Measurements from ENCODE around the gene AFF3. TPM values are rescaled to one million over a fixed set of nuclear protein-coding genes. Genes with fewer than 3 reads are reported as not detected.

Gene AFF3
- total and polyA plus RNA-seq, 7 donors, result 0.46 to 25.0 (median 18.6) TPM

DNA sequence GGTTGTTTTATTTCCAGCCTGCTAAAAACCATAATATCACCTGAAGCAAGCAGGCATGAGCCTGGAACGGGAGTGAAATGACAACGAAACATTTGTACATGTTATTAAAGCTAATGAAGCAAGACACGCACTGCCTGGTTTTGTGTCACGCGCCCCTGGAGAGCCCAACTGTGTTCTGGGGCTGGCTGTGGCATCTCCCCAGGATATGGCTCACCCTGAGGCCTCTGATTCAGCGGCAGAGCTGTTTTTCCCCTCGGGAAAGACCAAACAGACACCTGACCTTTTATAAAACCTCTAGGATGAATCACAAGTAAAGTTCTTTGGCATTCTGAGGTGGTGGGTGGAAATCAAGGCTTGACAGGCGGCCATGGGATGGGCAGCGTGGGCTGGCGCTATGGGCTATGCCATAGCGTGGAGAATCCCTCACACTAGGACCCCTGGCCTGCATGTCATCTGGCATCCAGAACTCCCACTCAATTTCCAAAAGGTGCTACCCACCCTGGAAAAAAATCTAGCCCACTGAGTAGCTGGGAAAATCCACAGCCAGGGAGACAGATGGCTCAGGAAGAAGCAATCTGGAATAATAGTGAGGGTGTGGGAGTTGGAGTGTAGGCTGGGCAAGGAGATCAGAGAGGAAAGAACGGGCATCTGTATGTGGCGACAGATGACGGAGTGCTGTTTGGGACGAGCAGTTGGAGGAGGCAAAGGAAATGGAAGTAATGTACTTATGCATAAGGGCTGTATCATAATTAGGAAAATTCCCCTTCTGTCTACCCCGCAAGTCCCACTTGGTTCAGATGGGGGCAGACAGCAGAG lies 262.0 kb downstream of the AFF3 start:
- TF ChIP-seq POLR2AphosphoS5 (IDR thresholded peaks at IDR 0.05) (no peak), EP300 (IDR thresholded peaks at IDR 0.05) (no peak), POLR2A (IDR thresholded peaks at IDR 0.05) (no peak)
- TF ChIP-seq, protein P1, sequence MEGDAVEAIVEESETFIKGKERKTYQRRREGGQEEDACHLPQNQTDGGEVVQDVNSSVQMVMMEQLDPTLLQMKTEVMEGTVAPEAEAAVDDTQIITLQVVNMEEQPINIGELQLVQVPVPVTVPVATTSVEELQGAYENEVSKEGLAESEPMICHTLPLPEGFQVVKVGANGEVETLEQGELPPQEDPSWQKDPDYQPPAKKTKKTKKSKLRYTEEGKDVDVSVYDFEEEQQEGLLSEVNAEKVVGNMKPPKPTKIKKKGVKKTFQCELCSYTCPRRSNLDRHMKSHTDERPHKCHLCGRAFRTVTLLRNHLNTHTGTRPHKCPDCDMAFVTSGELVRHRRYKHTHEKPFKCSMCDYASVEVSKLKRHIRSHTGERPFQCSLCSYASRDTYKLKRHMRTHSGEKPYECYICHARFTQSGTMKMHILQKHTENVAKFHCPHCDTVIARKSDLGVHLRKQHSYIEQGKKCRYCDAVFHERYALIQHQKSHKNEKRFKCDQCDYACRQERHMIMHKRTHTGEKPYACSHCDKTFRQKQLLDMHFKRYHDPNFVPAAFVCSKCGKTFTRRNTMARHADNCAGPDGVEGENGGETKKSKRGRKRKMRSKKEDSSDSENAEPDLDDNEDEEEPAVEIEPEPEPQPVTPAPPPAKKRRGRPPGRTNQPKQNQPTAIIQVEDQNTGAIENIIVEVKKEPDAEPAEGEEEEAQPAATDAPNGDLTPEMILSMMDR (IDR thresholded peaks at IDR 0.05), result no peak
- Histone ChIP-seq H3K4me3 (no peak overlapping the region), H3K4me1 (peaks cover 0 to 50% (median 37%) of the 10 kb centered on the region in 4 donors), H3K27me3 (no peaks in the 10 kb centered on the region), H3K9me3 (no peaks in the 10 kb centered on the region), H3K27ac (no peak overlapping the region), H3K36me3 (no peaks in the 10 kb centered on the region)
- DNase-seq, result no peak
- intact Hi-C loops (cut with DNase I), result no loop called here
- 87 to 89% methylated on average over 16 of the region's 16 CpGs for WGBS, 2 donors

DNA sequence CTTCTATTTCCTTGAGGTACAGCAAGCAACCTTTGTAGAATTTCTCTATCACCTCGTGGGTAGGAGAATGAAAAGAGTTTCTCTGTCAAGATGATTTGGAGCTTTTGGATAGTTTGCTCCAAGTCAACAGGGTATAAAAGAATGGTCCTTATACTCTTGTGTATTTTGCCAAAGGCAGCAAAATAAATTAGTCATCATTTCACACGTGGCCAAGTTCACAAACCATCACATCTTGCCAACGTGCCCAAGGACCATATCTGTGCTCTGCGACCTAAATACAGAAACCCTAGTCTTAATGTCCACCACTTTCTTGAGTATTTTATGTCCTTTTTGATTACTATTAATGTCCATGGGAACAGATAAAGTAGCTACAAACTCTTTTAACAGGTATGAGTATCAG lies 262.9 kb downstream of the AFF3 start:
- H3K9me3 ChIP-seq, result no peaks in the 10 kb centered on the region
- TF ChIP-seq POLR2A (IDR thresholded peaks at IDR 0.05) (no peak), EP300 (IDR thresholded peaks at IDR 0.05) (no peak), POLR2AphosphoS5 (IDR thresholded peaks at IDR 0.05) (no peak)
- TF ChIP-seq, protein P1 (IDR thresholded peaks at IDR 0.05), result no peak
- no peak for DNase-seq
- H3K4me3 ChIP-seq, result no peak overlapping the region
- no peak overlapping the region for H3K27ac ChIP-seq
- intact Hi-C loops (cut with DNase I), result no loop called here
- WGBS, 2 donors, result 53 to 67% methylated on average over 4 of the region's 4 CpGs
- H3K27me3 ChIP-seq, result no peaks in the 10 kb centered on the region
- H3K36me3 ChIP-seq, result no peaks in the 10 kb centered on the region
- H3K4me1 ChIP-seq, result peaks cover 0 to 50% (median 37%) of the 10 kb centered on the region in 4 donors

DNA sequence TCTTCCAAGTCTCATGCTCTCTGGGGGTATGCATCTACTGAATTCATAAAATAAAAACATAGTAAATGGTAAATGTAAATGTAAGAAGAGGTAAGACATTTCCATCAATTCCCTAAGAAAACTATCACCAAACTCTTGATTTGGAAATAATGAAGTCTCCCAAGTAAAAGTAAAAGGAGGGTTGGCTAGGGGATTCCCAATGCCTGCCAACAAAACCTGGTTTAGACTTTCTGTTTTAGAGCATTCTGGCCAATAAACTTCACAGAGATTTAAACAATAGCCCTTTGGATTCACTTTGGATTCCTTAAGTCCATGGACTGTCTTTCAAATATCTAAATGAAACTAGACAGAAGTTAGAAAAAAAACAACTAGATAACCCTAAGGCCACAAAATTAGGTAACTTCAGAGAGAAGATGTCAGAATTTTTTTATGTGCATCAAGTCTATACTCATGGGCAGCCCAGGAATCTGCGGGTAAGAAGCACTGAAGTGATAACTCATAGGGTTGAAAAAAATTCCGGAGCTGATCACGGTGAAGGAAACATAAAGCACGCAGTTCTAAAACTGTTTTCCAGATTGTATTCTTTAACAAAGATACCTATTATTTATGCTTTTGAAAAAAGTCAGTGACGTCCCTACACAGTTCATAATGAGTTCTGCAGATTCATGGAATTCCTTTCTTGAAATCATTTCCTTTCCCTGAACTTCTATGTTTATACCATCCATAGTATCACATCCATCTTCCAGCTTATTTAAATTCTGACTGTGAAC lies 263.6 kb downstream of the AFF3 start:
- no peaks in the 10 kb centered on the region for H3K9me3 ChIP-seq
- H3K36me3 ChIP-seq, result no peaks in the 10 kb centered on the region
- no peaks in the 10 kb centered on the region for H3K27me3 ChIP-seq
- peaks cover 0 to 50% (median 37%) of the 10 kb centered on the region in 4 donors for H3K4me1 ChIP-seq
- TF ChIP-seq, protein P1 (IDR thresholded peaks at IDR 0.05), result no peak
- TF ChIP-seq POLR2A (IDR thresholded peaks at IDR 0.05) (no peak), EP300 (IDR thresholded peaks at IDR 0.05) (no peak), POLR2AphosphoS5 (IDR thresholded peaks at IDR 0.05) (no peak)
- 78 to 82% methylated on average over 5 of the region's 5 CpGs for WGBS, 2 donors
- no peak for DNase-seq
- no peak overlapping the region for H3K27ac ChIP-seq
- intact Hi-C loops (cut with DNase I), result no loop called here
- no peak overlapping the region for H3K4me3 ChIP-seq

DNA sequence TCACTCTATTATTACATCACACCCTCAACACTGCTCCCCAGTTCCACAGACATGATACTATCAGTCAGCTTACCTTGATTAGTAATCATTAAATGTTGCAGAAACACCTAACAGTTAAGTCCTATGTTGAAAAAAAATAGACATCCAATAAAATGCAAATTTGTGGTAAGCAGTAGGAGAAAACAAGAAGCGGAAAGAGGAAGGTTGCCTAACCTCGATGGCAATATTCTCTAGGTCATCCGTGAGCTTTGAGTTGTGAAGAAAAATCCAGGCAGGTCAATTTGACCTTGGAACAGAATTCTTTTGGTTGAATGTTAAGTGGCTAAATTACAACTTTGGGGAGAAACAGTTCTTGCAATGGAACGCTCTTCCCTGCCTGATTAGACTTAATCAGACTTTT lies 264.4 kb downstream of the AFF3 start:
- intact Hi-C loops (cut with DNase I), result no loop called here

DNA sequence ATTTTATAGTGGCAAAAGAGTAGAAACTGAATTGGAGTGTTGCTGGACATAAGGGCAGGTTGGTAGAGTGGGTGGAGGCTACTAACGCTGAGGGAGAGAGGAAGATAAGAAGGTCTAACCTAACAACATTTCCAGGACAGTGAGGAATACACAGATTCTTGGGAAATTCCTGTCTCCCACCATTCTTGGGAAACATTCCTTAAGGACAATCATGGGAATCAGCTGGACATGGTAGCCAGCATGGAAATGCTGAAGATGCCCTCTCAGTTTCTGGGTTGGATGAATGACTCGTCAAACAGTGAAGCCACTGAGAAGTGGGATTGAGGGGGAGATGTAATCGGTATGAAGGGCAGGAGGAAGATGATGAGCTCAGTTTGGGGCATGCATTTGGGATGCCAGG lies 265.4 kb downstream of the AFF3 start:
- Histone ChIP-seq H3K27ac (no peak overlapping the region), H3K36me3 (no peaks in the 10 kb centered on the region), H3K27me3 (no peaks in the 10 kb centered on the region), H3K4me3 (no peak overlapping the region), H3K4me1 (peaks cover 0 to 39% (median 29%) of the 10 kb centered on the region in 4 donors), H3K9me3 (no peaks in the 10 kb centered on the region)
- no peak for DNase-seq
- intact Hi-C loops (cut with DNase I), result no loop called here
- 89 to 94% methylated on average over 3 of the region's 3 CpGs for WGBS, 2 donors
- TF ChIP-seq, protein P1 (IDR thresholded peaks at IDR 0.05), result no peak
- TF ChIP-seq POLR2A (IDR thresholded peaks at IDR 0.05), result no peak
- TF ChIP-seq POLR2AphosphoS5 (IDR thresholded peaks at IDR 0.05), result no peak
- no peak for TF ChIP-seq EP300 (IDR thresholded peaks at IDR 0.05)

More for the DNA sequence above, 264.4 kb downstream of the AFF3 start:
- WGBS, 2 donors, result 70 to 83% methylated on average over 4 of the region's 4 CpGs
- H3K9me3 ChIP-seq, result no peaks in the 10 kb centered on the region
- H3K4me1 ChIP-seq, result peaks cover 0 to 47% (median 37%) of the 10 kb centered on the region in 4 donors
- H3K4me3 ChIP-seq, result no peak overlapping the region
- no peak overlapping the region for H3K27ac ChIP-seq
- TF ChIP-seq POLR2A (IDR thresholded peaks at IDR 0.05) (no peak), POLR2AphosphoS5 (IDR thresholded peaks at IDR 0.05) (no peak)
- no peaks in the 10 kb centered on the region for H3K27me3 ChIP-seq
- DNase-seq, result no peak
- H3K36me3 ChIP-seq, result no peaks in the 10 kb centered on the region
